ENCODE results near the gene SLC13A5.

SLC13A5 gene

GRCh38 chr17:6670571-6670970 is 42.6 kb downstream of the SLC13A5 start:
- Histone ChIP-seq H3K4me2 (ENCODE audit: low read length) (no peak overlapping the region), H3F3A (ENCODE audit: control insufficient read depth, insufficient read depth) (no peaks in the 10 kb centered on the region), H3K79me2 (ENCODE audit: control insufficient read depth, low read length) (no peaks in the 10 kb centered on the region), H3K4me1 (ENCODE audit: control insufficient read depth, low read length) (no peaks in the 10 kb centered on the region), H3K9me3 (ENCODE audit: control insufficient read depth, insufficient read depth, low read length) (no peaks in the 10 kb centered on the region), H3K9me2 (replicated peaks; ENCODE audit: control insufficient read depth, low read length) (no peaks in the 10 kb centered on the region), H4K20me1 (ENCODE audit: control insufficient read depth, insufficient read depth, low read depth, low read length) (peaks cover 3% of the 10 kb centered on the region; the same call in 1 of the 2 replicates), H3K27me3 (ENCODE audit: control insufficient read depth, low read length) (no peaks in the 10 kb centered on the region), H3K27ac (ENCODE audit: low read depth, low read length) (no peak overlapping the region), H3K36me3 (ENCODE audit: control insufficient read depth, low read length) (no peaks in the 10 kb centered on the region), H3K4me3 (ENCODE audit: low read length) (no peak overlapping the region)
- no peak for TF ChIP-seq CTCF (IDR thresholded peaks at IDR 0.05; ENCODE audit: low read depth, low read length, poor library complexity, severe bottlenecking)
- no peak for TF ChIP-seq EZH2phosphoT487 (IDR thresholded peaks at IDR 0.05; ENCODE audit: borderline replicate concordance, low read length)

GRCh38 chr17:6669479-6670212 is 43.5 kb downstream of the SLC13A5 start:
- no peaks in the 10 kb centered on the region for H3F3A ChIP-seq (ENCODE audit: control insufficient read depth, insufficient read depth)
- H3K9me3 ChIP-seq (ENCODE audit: control insufficient read depth, insufficient read depth, low read length), result no peaks in the 10 kb centered on the region
- H3K9me2 ChIP-seq (replicated peaks; ENCODE audit: control insufficient read depth, low read length), result no peaks in the 10 kb centered on the region
- no peak overlapping the region for H3K27ac ChIP-seq (ENCODE audit: low read depth, low read length)
- H3K27me3 ChIP-seq (ENCODE audit: control insufficient read depth, low read length), result no peaks in the 10 kb centered on the region
- H3K79me2 ChIP-seq (ENCODE audit: control insufficient read depth, low read length), result no peaks in the 10 kb centered on the region
- H3K36me3 ChIP-seq (ENCODE audit: control insufficient read depth, low read length), result no peaks in the 10 kb centered on the region
- peaks cover 3% of the 10 kb centered on the region; the same call in 1 of the 2 replicates for H4K20me1 ChIP-seq (ENCODE audit: control insufficient read depth, insufficient read depth, low read depth, low read length)
- H3K4me2 ChIP-seq (ENCODE audit: low read length), result no peak overlapping the region
- H3K4me1 ChIP-seq (ENCODE audit: control insufficient read depth, low read length), result no peaks in the 10 kb centered on the region
- H3K4me3 ChIP-seq (ENCODE audit: low read length), result no peak overlapping the region
- TF ChIP-seq EZH2phosphoT487 (IDR thresholded peaks at IDR 0.05; ENCODE audit: borderline replicate concordance, low read length) (no peak), CTCF (IDR thresholded peaks at IDR 0.05; ENCODE audit: low read depth, low read length, poor library complexity, severe bottlenecking) (no peak)

- TF ChIP-seq CTCF (IDR thresholded peaks at IDR 0.05; ENCODE audit: low read depth, low read length, poor library complexity, severe bottlenecking) (no peak), EZH2phosphoT487 (IDR thresholded peaks at IDR 0.05; ENCODE audit: borderline replicate concordance, low read length) (no peak)
These were observed 44.3 kb downstream of the SLC13A5 start for GRCh38 chr17:6668727-6669425.

More at GRCh38 chr17:6668727-6669425, 44.3 kb downstream of the SLC13A5 start:
- H3F3A ChIP-seq (ENCODE audit: control insufficient read depth, insufficient read depth), result no peaks in the 10 kb centered on the region
- no peaks in the 10 kb centered on the region for H3K4me1 ChIP-seq (ENCODE audit: control insufficient read depth, low read length)
- no peak overlapping the region for H3K27ac ChIP-seq (ENCODE audit: low read depth, low read length)
- no peaks in the 10 kb centered on the region for H3K9me2 ChIP-seq (replicated peaks; ENCODE audit: control insufficient read depth, low read length)
- H3K4me2 ChIP-seq (ENCODE audit: low read length), result no peak overlapping the region
- no peaks in the 10 kb centered on the region for H3K27me3 ChIP-seq (ENCODE audit: control insufficient read depth, low read length)
- H3K79me2 ChIP-seq (ENCODE audit: control insufficient read depth, low read length), result no peaks in the 10 kb centered on the region
- no peaks in the 10 kb centered on the region for H3K36me3 ChIP-seq (ENCODE audit: control insufficient read depth, low read length)
- H3K9me3 ChIP-seq (ENCODE audit: control insufficient read depth, insufficient read depth, low read length), result no peaks in the 10 kb centered on the region
- H4K20me1 ChIP-seq (ENCODE audit: control insufficient read depth, insufficient read depth, low read depth, low read length), result peaks cover 3% of the 10 kb centered on the region; the same call in 1 of the 2 replicates
- no peak overlapping the region for H3K4me3 ChIP-seq (ENCODE audit: low read length)
